SK-N-SH (cell line): Measurements from ENCODE around the gene NCF4. TPM values are rescaled to one million over a fixed set of nuclear protein-coding genes. Genes with fewer than 3 reads are reported as not detected.

ENCODE experiments used
- CTCF ChIA-PET: fragments of 300-600, 350-600 bp; formaldehyde crosslinking; extraction: SDS; loops from one replicate; lab custom pipeline; 2021; lab: Yijun Ruan, JAX
- POLR2A ChIA-PET: fragments of 350-600 bp; sonication (Branson Sonifier 250); formaldehyde crosslinking; extraction: SDS; loops from one replicate; lab custom pipeline; 2020; ENCODE audit warnings: antibody characterized with exemption, inconsistent platforms; lab: Yijun Ruan, JAX
- DNase-seq: peaks from one replicate; pipeline ENCODE4 v3.0.0; 2012
- H2AFZ ChIP-seq: fragments of 200-600 bp; sonication (generic); 2 replicates; pipeline ENCODE4 v1.8.1; 2016; ENCODE audit warnings: antibody characterized with exemption, mild to moderate bottlenecking, low read depth
- H3F3A ChIP-seq: fragments of 200-600 bp; sonication (generic); replicated peaks from 2 replicates; pipeline ENCODE3; 2016; ENCODE audit warnings: antibody characterized with exemption, mild to moderate bottlenecking; ENCODE audit not compliant: insufficient read depth
- H3K27ac ChIP-seq, 2 experiments: fragments of 200-500 bp in 1 of 2; fragments of 200-600 bp in 1 of 2; sonication (Bioruptor generic) in 1 of 2; sonication (generic), shearing (Covaris generic) in 1 of 2; 2 replicates each; pipeline versions ENCODE4 v1.5.1 to v1.6.1; 2014 to 2016; ENCODE audit warnings: low read depth in 2 of 2, inconsistent platforms in 1 of 2, low read length in 1 of 2, mild to moderate bottlenecking in 1 of 2, mixed read lengths in 1 of 2
- H3K27me3 ChIP-seq: fragments of 200-600 bp; sonication (generic), shearing (Covaris generic); 2 replicates; pipeline ENCODE4 v1.6.1; 2016; ENCODE audit warnings: mixed run types; ENCODE audit not compliant: insufficient read depth
- H3K36me3 ChIP-seq, 2 experiments: fragments of 200-500 bp in 1 of 2; fragments of 200-600 bp in 1 of 2; sonication (Bioruptor generic) in 1 of 2; sonication (generic) in 1 of 2; replicated peaks in 1 of 2; 2 replicates each; pipeline versions ENCODE3 to v1.5.1; 2014 to 2016; ENCODE audit warnings: low read length in 1 of 2, mild to moderate bottlenecking in 1 of 2; ENCODE audit not compliant: insufficient read depth in 2 of 2, control insufficient read depth in 1 of 2
- H3K4me1 ChIP-seq, 2 experiments: fragments of 200-500 bp in 1 of 2; fragments of 200-600 bp in 1 of 2; sonication (Bioruptor generic) in 1 of 2; sonication (generic), shearing (Covaris generic) in 1 of 2; 2 replicates each; pipeline versions ENCODE4 v1.5.1 to v1.6.1; 2014 to 2016; ENCODE audit warnings: low read depth in 1 of 2, low read length in 1 of 2, mixed run types in 1 of 2; ENCODE audit not compliant: insufficient read depth in 2 of 2, control insufficient read depth in 1 of 2
- H3K4me2 ChIP-seq: fragments of 200-600 bp; sonication (generic), shearing (Covaris generic); 2 replicates; pipeline ENCODE4 v1.6.1; 2017; ENCODE audit warnings: mixed run types
- H3K4me3 ChIP-seq, 2 experiments: fragments of 200-500 bp in 1 of 2; fragments of 200-600 bp in 1 of 2; sonication (Bioruptor generic) in 1 of 2; sonication (generic), shearing (Covaris generic) in 1 of 2; 2 replicates each; pipeline versions ENCODE4 v1.5.1 to v1.8.1; 2014 to 2016; ENCODE audit warnings: low read depth in 2 of 2, inconsistent platforms in 1 of 2, low read length in 1 of 2, mild to moderate bottlenecking in 1 of 2, mixed read lengths in 1 of 2, moderate library complexity in 1 of 2
- H3K79me2 ChIP-seq: fragments of 200-600 bp; sonication (generic); 2 replicates; pipeline ENCODE4 v1.8.1; 2017; ENCODE audit warnings: mild to moderate bottlenecking; ENCODE audit not compliant: insufficient read depth
- H3K9ac ChIP-seq: fragments of 200-600 bp; sonication (generic); 2 replicates; pipeline ENCODE4 v1.6.1; 2017; ENCODE audit warnings: mixed run types
- H3K9me2 ChIP-seq: fragments of 200-600 bp; sonication (generic); 2 replicates; pipeline ENCODE4 v1.6.1; 2017; ENCODE audit warnings: mixed run types
- H3K9me3 ChIP-seq: fragments of 200-600 bp; sonication (generic); 2 replicates; pipeline ENCODE4 v1.6.1; 2017; ENCODE audit warnings: mixed run types, mild to moderate bottlenecking, moderate library complexity
- H4K20me1 ChIP-seq: fragments of 200-600 bp; sonication (generic); 2 replicates; pipeline ENCODE4 v1.6.1; 2017; ENCODE audit warnings: mild to moderate bottlenecking, mixed run types; ENCODE audit not compliant: insufficient read depth
- CHD2 ChIP-seq: fragments of 150-350 bp; IDR thresholded peaks from 2 replicates; pipeline ENCODE4 v1.6.1; 2018; ENCODE audit warnings: low read length; ENCODE audit not compliant: partially characterized antibody
- ELF1 ChIP-seq: IDR thresholded peaks from 2 replicates; pipeline ENCODE4 v1.4.0; 2012
- EP300 ChIP-seq, 2 experiments: IDR thresholded peaks; 2 replicates each; pipeline versions ENCODE4 v1.4.0 to v1.6.1; 2012; ENCODE audit warnings: borderline replicate concordance in 1 of 2, low read depth in 1 of 2, low read length in 1 of 2
- EZH2phosphoT487 ChIP-seq: fragments of 200-600 bp; sonication (generic); IDR thresholded peaks from 2 replicates; pipeline ENCODE4 v1.6.1; 2017; ENCODE audit warnings: low read depth, mixed run types, mild to moderate bottlenecking, antibody characterized with exemption, moderate library complexity, borderline replicate concordance
- FOSL2 ChIP-seq: IDR thresholded peaks from 2 replicates; pipeline ENCODE4 v1.4.0; 2012; ENCODE audit warnings: low read depth, mild to moderate bottlenecking, moderate library complexity, borderline replicate concordance
- FOXJ3 ChIP-seq: sonication (generic); formaldehyde crosslinking; IDR thresholded peaks from 2 replicates; pipeline ENCODE4 v1.5.1; 2020; ENCODE audit warnings: mild to moderate bottlenecking, missing genetic modification reagents
- FOXM1 ChIP-seq: IDR thresholded peaks from 2 replicates; pipeline ENCODE4 v1.4.0; 2012; ENCODE audit warnings: low read depth, mild to moderate bottlenecking
- GABPA ChIP-seq: IDR thresholded peaks from 2 replicates; pipeline ENCODE4 v1.4.0; 2012; ENCODE audit warnings: low read depth, mild to moderate bottlenecking
- GATA2 ChIP-seq: sonication (generic); formaldehyde crosslinking; IDR thresholded peaks from 2 replicates; pipeline ENCODE4 v1.5.0; 2020; ENCODE audit warnings: mild to moderate bottlenecking, missing genetic modification reagents
- RAD21 ChIP-seq: IDR thresholded peaks from 2 replicates; pipeline ENCODE4 v1.6.1; 2012; ENCODE audit warnings: mild to moderate bottlenecking, low read length
- RXRA ChIP-seq: IDR thresholded peaks from 2 replicates; pipeline ENCODE4 v1.4.0; 2012; ENCODE audit warnings: low read depth, mild to moderate bottlenecking, borderline replicate concordance
- TAF1 ChIP-seq: IDR thresholded peaks from 2 replicates; pipeline ENCODE4 v1.6.1; 2012; ENCODE audit warnings: low read depth, mild to moderate bottlenecking, low read length, moderate library complexity, borderline replicate concordance
- TCF12 ChIP-seq: IDR thresholded peaks from 2 replicates; pipeline ENCODE4 v1.4.0; 2012
- TEAD4 ChIP-seq: IDR thresholded peaks from 2 replicates; pipeline ENCODE4 v1.4.0; 2012; ENCODE audit warnings: mild to moderate bottlenecking, borderline replicate concordance; ENCODE audit not compliant: insufficient read depth
- WGBS: methylation state at CpG from one replicate; pipeline ENCODE4 v1.1.6; 2017; ENCODE audit warnings: low lambda C conversion rate; 5-methylcytosine and 5-hydroxymethylcytosine counted together
- polyA plus RNA-seq, 3 experiments: library from polyadenylated mRNA; depleted of rRNA; stranded (reverse); fragments of >200 nt; gene quantifications; 2 replicates each; pipeline ENCODE4 v1.2.3, GENCODE V29; 2012
- TF ChIP-seq, protein P1 (sequence below): IDR thresholded peaks from 2 replicates; pipeline ENCODE4 v1.4.0; 2012; ENCODE audit warnings: low read depth, borderline replicate concordance
- TF ChIP-seq, protein P2 (sequence below): fragments of 200-600 bp; sonication (generic); IDR thresholded peaks from 2 replicates; pipeline ENCODE4 v1.6.1; 2017; ENCODE audit warnings: antibody characterized with exemption, mild to moderate bottlenecking, moderate library complexity

NCF4 gene
- polyA plus RNA-seq, 1 of the 3 experiments (the other 2 are of a cell fraction), result not detected

DNA sequence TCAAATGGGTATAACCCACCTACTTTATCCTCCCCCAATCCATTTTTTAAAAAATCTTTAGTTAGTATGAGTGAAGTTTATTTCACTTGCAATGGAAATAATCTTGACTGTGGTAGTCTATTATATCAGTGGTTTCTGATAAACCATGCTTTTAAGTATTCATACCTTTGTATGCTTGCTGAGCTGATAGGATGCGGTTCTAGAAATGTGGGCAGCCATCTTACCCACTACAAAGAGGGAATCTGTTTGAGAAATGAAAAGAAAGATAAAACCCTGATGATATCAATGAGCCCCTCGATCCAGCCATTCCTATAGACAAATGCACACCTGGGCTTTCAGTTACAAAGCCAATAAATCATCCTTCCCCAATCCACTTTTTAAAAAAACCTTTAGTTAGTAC is 30.2 kb upstream of the NCF4 start:
- no peak for TF ChIP-seq EP300 (IDR thresholded peaks at IDR 0.05; ENCODE audit: borderline replicate concordance in 1 of 2, low read depth in 1 of 2, low read length in 1 of 2)
- TF ChIP-seq ELF1, result no peak
- Histone ChIP-seq H3K4me2 (no peak overlapping the region), H3K79me2 (no peaks in the 10 kb centered on the region), H3K27me3 (peaks cover 5% of the 10 kb centered on the region; the same call in 1 of the 2 replicates), H4K20me1 (no peaks in the 10 kb centered on the region), H3K9me2 (no peaks in the 10 kb centered on the region), H3K27ac (no peak overlapping the region), H3K4me1 (no peaks in the 10 kb centered on the region), H3F3A (no peaks in the 10 kb centered on the region), H3K9me3 (no peaks in the 10 kb centered on the region), H3K36me3 (no peaks in the 10 kb centered on the region), H3K4me3 (no peak overlapping the region), H3K9ac (no peak overlapping the region), H2AFZ (no peak overlapping the region)
- ChIA-PET CTCF (interaction anchor here (0.6 to 3.3 kb wide), 3 partner anchors 26 to 174 kb away, joined by 3 to 21 read pairs (median 8); no protein-coding TSS in a partner anchor), POLR2A (no interaction called here)
- DNase-seq, result no peak
- 16% methylated on average over 2 of the region's 2 CpGs for WGBS

DNA sequence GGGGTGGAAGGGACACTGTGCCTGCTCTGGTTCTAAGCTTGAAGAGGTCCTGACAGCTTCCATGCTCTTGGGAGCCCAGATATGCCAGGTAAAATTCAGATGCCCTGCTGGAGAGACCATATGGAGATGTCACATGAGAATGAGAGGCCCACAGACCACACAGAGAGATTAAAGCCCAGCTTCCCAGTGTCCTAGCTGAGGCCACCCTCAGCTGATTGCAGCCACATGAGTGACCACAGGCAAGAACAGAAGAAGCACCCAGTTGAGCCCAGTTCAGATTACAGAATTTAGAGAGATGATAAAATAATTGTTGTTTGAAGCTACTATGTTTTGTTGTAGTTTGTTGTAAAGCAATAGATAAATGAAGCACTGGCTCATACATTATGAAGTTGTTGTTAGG is 29.6 kb upstream of the NCF4 start:
- H3K4me3 ChIP-seq, result no peak overlapping the region
- no peaks in the 10 kb centered on the region for H3K4me1 ChIP-seq
- TF ChIP-seq RAD21 (no peak), ELF1 (no peak), FOXM1 (no peak), EZH2phosphoT487 (no peak), GATA2 (CRISPR knock-in tag) (no peak), CHD2 (no peak), TAF1 (no peak), GABPA (no peak), FOSL2 (no peak), FOXJ3 (CRISPR knock-in tag) (no peak), TCF12 (no peak), RXRA (no peak), TEAD4 (no peak)
- TF ChIP-seq, protein P1, sequence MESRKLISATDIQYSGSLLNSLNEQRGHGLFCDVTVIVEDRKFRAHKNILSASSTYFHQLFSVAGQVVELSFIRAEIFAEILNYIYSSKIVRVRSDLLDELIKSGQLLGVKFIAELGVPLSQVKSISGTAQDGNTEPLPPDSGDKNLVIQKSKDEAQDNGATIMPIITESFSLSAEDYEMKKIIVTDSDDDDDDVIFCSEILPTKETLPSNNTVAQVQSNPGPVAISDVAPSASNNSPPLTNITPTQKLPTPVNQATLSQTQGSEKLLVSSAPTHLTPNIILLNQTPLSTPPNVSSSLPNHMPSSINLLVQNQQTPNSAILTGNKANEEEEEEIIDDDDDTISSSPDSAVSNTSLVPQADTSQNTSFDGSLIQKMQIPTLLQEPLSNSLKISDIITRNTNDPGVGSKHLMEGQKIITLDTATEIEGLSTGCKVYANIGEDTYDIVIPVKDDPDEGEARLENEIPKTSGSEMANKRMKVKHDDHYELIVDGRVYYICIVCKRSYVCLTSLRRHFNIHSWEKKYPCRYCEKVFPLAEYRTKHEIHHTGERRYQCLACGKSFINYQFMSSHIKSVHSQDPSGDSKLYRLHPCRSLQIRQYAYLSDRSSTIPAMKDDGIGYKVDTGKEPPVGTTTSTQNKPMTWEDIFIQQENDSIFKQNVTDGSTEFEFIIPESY, result no peak
- TF ChIP-seq, protein P2, sequence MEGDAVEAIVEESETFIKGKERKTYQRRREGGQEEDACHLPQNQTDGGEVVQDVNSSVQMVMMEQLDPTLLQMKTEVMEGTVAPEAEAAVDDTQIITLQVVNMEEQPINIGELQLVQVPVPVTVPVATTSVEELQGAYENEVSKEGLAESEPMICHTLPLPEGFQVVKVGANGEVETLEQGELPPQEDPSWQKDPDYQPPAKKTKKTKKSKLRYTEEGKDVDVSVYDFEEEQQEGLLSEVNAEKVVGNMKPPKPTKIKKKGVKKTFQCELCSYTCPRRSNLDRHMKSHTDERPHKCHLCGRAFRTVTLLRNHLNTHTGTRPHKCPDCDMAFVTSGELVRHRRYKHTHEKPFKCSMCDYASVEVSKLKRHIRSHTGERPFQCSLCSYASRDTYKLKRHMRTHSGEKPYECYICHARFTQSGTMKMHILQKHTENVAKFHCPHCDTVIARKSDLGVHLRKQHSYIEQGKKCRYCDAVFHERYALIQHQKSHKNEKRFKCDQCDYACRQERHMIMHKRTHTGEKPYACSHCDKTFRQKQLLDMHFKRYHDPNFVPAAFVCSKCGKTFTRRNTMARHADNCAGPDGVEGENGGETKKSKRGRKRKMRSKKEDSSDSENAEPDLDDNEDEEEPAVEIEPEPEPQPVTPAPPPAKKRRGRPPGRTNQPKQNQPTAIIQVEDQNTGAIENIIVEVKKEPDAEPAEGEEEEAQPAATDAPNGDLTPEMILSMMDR, result no peak
- no peaks in the 10 kb centered on the region for H4K20me1 ChIP-seq
- CTCF ChIA-PET, result interaction anchor here (0.6 to 3.3 kb wide), 4 partner anchors 8 to 175 kb away, joined by 3 to 21 read pairs (median 6); no protein-coding TSS in a partner anchor
- H3K36me3 ChIP-seq, result no peaks in the 10 kb centered on the region
- H3K27ac ChIP-seq, result no peak overlapping the region
- H3K27me3 ChIP-seq, result peaks cover 5% of the 10 kb centered on the region; the same call in 1 of the 2 replicates
- H3K9me2 ChIP-seq, result no peaks in the 10 kb centered on the region
- H3K79me2 ChIP-seq, result no peaks in the 10 kb centered on the region
- DNase-seq, result no peak
- POLR2A ChIA-PET, result no interaction called here
- H2AFZ ChIP-seq, result no peak overlapping the region
- no peak overlapping the region for H3K9ac ChIP-seq
- no peaks in the 10 kb centered on the region for H3F3A ChIP-seq
- no peak overlapping the region for H3K4me2 ChIP-seq
- H3K9me3 ChIP-seq, result no peaks in the 10 kb centered on the region
